22Rv1 (cell line): ENCODE results near the gene NMT1.

Experiments used
- ZFX ChIP-seq: fragments of 450-650 bp; IDR thresholded peaks from 2 replicates; pipeline ENCODE4 v1.6.1; 2017; ENCODE audit warnings: antibody characterized with exemption, borderline replicate concordance
- TF ChIP-seq, protein P1 (sequence below): fragments of 450-650 bp; IDR thresholded peaks from 2 replicates; pipeline ENCODE4 v1.5.1; 2017; ENCODE audit warnings: mild to moderate bottlenecking

DNA sequence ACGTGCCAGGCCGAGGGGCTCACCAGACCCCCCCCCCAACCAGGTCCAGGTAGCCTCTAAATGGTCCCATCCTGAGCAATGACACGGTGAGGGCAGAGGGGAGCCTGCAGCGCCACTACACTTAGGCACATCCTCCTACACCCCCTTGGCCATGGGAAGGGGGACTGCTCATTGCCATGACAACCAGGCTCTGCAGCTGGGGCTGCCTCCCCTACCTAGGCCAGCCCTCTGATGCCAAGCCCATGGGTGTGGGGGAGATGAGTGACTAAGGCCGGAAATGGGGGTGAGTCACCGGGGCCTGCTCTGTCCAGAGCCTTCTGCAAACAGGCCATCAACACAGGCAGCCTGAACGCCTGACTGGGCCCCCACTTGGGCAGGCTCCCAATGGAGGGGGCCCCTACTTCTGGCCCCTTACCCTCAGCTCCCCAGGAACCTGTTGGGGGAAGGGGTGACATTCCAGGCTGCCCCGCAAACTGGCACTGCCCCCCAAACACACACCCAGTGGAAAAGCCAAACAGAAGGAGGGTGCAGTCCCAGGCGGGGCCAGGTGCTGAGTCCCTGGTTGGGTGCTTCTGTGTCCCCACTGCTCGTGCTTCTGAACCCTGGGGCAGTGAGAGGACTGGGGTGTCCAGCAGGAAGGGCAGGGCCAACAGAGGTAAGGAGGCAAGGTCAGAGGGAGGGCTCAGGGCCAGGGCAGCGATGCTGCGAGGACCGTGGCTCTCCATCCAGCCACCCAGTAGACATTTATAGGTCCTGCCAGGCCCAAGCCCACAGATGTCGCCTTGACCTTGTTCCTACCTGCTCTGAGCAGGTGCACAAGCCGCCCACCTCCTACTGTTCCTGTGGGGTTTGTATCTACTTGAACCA, 63.0 kb downstream of the NMT1 start:
- TF ChIP-seq, protein P1, sequence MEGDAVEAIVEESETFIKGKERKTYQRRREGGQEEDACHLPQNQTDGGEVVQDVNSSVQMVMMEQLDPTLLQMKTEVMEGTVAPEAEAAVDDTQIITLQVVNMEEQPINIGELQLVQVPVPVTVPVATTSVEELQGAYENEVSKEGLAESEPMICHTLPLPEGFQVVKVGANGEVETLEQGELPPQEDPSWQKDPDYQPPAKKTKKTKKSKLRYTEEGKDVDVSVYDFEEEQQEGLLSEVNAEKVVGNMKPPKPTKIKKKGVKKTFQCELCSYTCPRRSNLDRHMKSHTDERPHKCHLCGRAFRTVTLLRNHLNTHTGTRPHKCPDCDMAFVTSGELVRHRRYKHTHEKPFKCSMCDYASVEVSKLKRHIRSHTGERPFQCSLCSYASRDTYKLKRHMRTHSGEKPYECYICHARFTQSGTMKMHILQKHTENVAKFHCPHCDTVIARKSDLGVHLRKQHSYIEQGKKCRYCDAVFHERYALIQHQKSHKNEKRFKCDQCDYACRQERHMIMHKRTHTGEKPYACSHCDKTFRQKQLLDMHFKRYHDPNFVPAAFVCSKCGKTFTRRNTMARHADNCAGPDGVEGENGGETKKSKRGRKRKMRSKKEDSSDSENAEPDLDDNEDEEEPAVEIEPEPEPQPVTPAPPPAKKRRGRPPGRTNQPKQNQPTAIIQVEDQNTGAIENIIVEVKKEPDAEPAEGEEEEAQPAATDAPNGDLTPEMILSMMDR: no peak
- TF ChIP-seq ZFX: no peak
